ENCODE measurements around the gene RASSF4.

The RASSF4 gene, protein sequence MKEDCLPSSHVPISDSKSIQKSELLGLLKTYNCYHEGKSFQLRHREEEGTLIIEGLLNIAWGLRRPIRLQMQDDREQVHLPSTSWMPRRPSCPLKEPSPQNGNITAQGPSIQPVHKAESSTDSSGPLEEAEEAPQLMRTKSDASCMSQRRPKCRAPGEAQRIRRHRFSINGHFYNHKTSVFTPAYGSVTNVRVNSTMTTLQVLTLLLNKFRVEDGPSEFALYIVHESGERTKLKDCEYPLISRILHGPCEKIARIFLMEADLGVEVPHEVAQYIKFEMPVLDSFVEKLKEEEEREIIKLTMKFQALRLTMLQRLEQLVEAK
- long read RNA-seq, full-length matches to known transcripts: 304 of 578 reads
- long read RNA-seq, partial matches to known transcripts: 106 of 578 reads
- long read RNA-seq, other reads (novel, unspliced or antisense): 168 of 578 reads

DNA sequence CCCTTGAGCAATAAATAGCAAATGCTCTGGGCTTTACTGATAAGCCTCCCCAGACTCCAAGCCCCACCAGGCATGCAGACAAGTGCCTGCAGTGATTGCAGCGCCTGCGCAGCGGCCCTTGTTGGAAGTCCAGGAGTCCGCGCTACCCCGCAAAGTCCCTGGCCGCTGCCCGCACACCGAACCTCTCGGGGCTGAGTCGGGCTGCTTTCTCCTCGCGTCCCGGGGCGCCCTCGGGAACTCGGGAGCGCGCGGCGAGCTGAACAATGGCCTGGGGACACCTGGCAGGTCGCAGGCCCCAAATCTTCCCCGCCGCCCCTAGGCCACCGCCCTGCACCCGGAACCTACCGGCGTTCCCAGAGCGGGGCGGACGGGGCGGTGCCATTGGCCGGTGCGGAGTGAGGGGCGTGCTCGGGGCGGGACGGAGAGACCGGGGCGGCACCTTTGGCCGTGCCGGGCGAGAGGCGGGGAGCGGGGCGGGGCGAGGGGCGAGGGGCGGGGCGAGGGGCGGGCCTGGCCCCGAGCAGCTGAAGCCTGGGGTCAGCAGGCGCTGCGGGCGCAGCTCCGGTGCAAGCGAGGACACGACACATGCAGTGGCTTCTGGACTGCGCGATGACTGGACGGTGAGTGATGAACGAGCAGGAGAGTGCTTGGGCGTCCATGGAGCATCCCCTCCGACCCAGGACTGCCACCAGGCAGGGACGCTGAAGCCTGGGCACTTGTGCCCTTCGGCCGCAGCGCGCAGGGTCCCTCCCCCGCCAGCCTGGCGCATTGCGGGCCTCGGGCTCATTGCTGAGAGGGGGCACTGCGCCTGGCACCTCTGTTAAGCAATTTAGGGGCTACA, at the start of gene RASSF4:
Gene RASSF4 (plus strand): TSS at position 556 of the 841 bp plus-strand sequence. CDS start 10,401 bp downstream, outside the sequence.
- Histone ChIP-seq H3K27ac (replicated peaks) (peak within 1 kb of the TSS; percentile 97), H3K4me3 (replicated peaks; ENCODE audit: insufficient read depth, low read length) (peak within 1 kb of the TSS; percentile 75), H3K27me3 (ENCODE audit: insufficient read depth, poor library complexity, severe bottlenecking) (no peaks in the 10 kb centered on the region)
- peak; percentile 76 to 92 for DNase-seq (ENCODE audit: low read depth in 1 of 2, low spot score in 1 of 2)
- TF ChIP-seq GABPA (IDR thresholded peaks at IDR 0.05; ENCODE audit: low read depth): no peak
- peak; percentile 81; the same call in 1 of the 2 replicates for TF ChIP-seq POLR2AphosphoS5 (IDR thresholded peaks at IDR 0.05; ENCODE audit: low read depth)

DNA sequence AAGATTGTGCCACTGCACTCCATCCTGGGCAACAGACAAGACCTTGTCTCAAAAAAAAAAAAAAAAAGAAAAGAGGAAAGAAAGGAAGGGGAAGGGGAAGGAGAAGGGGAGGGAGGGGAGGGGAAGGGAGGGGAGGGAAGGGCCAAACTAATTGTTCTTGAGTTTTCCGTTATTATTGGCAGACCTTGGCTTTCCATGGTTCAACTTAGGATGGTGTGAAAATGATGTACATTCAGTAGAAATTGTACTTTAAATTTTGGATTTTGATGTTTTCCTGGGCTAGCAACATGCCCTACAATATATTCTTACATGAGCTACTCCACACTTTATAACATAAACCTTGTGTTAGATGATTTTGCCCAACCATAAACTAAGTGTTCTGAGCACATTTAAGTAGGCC, 49.7 kb upstream of the RASSF4 start:
- Histone ChIP-seq H3K4me3 (replicated peaks; ENCODE audit: insufficient read depth, low read length) (no peak overlapping the region), H3K27ac (replicated peaks) (no peak overlapping the region), H3K27me3 (ENCODE audit: insufficient read depth, poor library complexity, severe bottlenecking) (no peaks in the 10 kb centered on the region)
- TF ChIP-seq GABPA (IDR thresholded peaks at IDR 0.05; ENCODE audit: low read depth): no peak
- no peak for TF ChIP-seq SPI1 (IDR thresholded peaks at IDR 0.05; ENCODE audit: borderline replicate concordance, low read depth)
- TF ChIP-seq, protein P1, sequence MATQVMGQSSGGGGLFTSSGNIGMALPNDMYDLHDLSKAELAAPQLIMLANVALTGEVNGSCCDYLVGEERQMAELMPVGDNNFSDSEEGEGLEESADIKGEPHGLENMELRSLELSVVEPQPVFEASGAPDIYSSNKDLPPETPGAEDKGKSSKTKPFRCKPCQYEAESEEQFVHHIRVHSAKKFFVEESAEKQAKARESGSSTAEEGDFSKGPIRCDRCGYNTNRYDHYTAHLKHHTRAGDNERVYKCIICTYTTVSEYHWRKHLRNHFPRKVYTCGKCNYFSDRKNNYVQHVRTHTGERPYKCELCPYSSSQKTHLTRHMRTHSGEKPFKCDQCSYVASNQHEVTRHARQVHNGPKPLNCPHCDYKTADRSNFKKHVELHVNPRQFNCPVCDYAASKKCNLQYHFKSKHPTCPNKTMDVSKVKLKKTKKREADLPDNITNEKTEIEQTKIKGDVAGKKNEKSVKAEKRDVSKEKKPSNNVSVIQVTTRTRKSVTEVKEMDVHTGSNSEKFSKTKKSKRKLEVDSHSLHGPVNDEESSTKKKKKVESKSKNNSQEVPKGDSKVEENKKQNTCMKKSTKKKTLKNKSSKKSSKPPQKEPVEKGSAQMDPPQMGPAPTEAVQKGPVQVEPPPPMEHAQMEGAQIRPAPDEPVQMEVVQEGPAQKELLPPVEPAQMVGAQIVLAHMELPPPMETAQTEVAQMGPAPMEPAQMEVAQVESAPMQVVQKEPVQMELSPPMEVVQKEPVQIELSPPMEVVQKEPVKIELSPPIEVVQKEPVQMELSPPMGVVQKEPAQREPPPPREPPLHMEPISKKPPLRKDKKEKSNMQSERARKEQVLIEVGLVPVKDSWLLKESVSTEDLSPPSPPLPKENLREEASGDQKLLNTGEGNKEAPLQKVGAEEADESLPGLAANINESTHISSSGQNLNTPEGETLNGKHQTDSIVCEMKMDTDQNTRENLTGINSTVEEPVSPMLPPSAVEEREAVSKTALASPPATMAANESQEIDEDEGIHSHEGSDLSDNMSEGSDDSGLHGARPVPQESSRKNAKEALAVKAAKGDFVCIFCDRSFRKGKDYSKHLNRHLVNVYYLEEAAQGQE (IDR thresholded peaks at IDR 0.05; ENCODE audit: insufficient replicate concordance, low read depth): no peak
- no peak for TF ChIP-seq POLR2AphosphoS5 (IDR thresholded peaks at IDR 0.05; ENCODE audit: low read depth)
- TF ChIP-seq, protein P2, sequence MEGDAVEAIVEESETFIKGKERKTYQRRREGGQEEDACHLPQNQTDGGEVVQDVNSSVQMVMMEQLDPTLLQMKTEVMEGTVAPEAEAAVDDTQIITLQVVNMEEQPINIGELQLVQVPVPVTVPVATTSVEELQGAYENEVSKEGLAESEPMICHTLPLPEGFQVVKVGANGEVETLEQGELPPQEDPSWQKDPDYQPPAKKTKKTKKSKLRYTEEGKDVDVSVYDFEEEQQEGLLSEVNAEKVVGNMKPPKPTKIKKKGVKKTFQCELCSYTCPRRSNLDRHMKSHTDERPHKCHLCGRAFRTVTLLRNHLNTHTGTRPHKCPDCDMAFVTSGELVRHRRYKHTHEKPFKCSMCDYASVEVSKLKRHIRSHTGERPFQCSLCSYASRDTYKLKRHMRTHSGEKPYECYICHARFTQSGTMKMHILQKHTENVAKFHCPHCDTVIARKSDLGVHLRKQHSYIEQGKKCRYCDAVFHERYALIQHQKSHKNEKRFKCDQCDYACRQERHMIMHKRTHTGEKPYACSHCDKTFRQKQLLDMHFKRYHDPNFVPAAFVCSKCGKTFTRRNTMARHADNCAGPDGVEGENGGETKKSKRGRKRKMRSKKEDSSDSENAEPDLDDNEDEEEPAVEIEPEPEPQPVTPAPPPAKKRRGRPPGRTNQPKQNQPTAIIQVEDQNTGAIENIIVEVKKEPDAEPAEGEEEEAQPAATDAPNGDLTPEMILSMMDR (IDR thresholded peaks at IDR 0.05; ENCODE audit: insufficient read depth, low read length): no peak
- DNase-seq (ENCODE audit: low read depth in 1 of 2, low spot score in 1 of 2): no peak

DNA sequence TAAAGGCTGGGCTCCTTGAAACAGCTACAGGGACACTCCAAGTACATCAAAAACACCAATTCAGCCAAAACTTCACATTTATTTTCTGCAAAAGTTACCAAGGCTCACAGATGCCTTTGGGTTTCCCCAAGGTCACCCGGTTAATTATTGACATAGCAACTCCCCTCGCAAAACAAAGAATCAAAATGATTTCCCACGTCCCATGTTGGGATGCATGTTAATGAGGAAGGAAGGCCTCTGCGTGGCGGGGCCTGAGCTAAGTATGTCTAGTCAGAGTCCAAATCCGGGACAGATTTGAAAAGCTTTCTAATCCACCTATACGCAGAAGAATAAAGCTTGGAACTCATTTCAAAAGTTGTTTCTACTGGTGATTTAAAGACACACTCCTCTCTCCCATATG, 49.0 kb upstream of the RASSF4 start:
- TF ChIP-seq SPI1 (IDR thresholded peaks at IDR 0.05; ENCODE audit: borderline replicate concordance, low read depth) (no peak), GABPA (IDR thresholded peaks at IDR 0.05; ENCODE audit: low read depth) (no peak), POLR2AphosphoS5 (IDR thresholded peaks at IDR 0.05; ENCODE audit: low read depth) (no peak)
- TF ChIP-seq, protein P2 (IDR thresholded peaks at IDR 0.05; ENCODE audit: insufficient read depth, low read length): no peak
- TF ChIP-seq, protein P1 (IDR thresholded peaks at IDR 0.05; ENCODE audit: insufficient replicate concordance, low read depth): no peak
- DNase-seq (ENCODE audit: low read depth in 1 of 2, low spot score in 1 of 2): no peak
- H3K4me3 ChIP-seq (replicated peaks; ENCODE audit: insufficient read depth, low read length): no peak overlapping the region
- no peak overlapping the region for H3K27ac ChIP-seq (replicated peaks)
- no peaks in the 10 kb centered on the region for H3K27me3 ChIP-seq (ENCODE audit: insufficient read depth, poor library complexity, severe bottlenecking)

DNA sequence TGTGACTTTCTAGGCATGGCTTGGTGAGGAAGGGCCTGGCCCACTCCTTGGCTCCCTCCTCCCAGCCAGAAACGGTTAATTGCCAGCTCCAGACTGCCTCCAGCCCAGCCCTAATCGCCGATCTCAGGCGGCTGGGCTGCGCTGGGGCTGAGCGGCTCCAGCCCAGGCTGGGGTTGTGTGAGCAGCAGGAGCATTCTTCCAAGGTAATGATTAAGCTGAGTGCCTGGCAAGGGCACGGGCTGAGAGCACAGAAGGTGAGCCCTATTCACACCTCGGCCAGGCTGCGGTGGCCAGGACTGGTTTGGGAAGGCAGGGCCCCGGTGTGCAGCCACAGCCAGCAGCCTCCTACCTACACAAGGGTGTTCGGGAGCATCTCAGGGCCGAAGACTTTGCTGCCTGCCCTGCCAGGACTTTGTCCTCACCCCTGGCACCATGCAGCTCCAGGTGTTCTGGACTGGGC, 48.5 kb upstream of the RASSF4 start, which contains the start of gene TMEM72:
Gene TMEM72 (plus strand): TSS at position 257 of the 460 bp plus-strand sequence. CDS start 176 bp downstream, at position 433.
- DNase-seq (ENCODE audit: low read depth in 1 of 2, low spot score in 1 of 2): no peak
- no peaks in the 10 kb centered on the region for H3K27me3 ChIP-seq (ENCODE audit: insufficient read depth, poor library complexity, severe bottlenecking)
- no peak within 1 kb of the TSS for H3K4me3 ChIP-seq (replicated peaks; ENCODE audit: insufficient read depth, low read length)
- TF ChIP-seq, protein P1 (IDR thresholded peaks at IDR 0.05; ENCODE audit: insufficient replicate concordance, low read depth): no peak
- no peak for TF ChIP-seq GABPA (IDR thresholded peaks at IDR 0.05; ENCODE audit: low read depth)
- TF ChIP-seq POLR2AphosphoS5 (IDR thresholded peaks at IDR 0.05; ENCODE audit: low read depth): no peak
- TF ChIP-seq, protein P2 (IDR thresholded peaks at IDR 0.05; ENCODE audit: insufficient read depth, low read length): no peak
- no peak for TF ChIP-seq SPI1 (IDR thresholded peaks at IDR 0.05; ENCODE audit: borderline replicate concordance, low read depth)
- peak within 1 kb of the TSS; percentile 86 for H3K27ac ChIP-seq (replicated peaks)
